PC-3 (cell line): Measurements from ENCODE around the gene THSD7A.

ENCODE experiments used
- CTCF ChIP-seq: fragments of 300-600 bp; sonication (generic); conservative IDR thresholded peaks from 2 replicates; pipeline ENCODE4 v1.5.1; 2017; ENCODE audit warnings: antibody characterized with exemption, low read depth, mild to moderate bottlenecking, low read length
- EZH2 ChIP-seq: fragments of 300-600 bp; sonication (generic); IDR thresholded peaks from one replicate; pipeline ENCODE4 v1.6.1; 2017; ENCODE audit warnings: antibody characterized with exemption, mild to moderate bottlenecking, low read length; ENCODE audit not compliant: unreplicated experiment
- EZH2phosphoT487 ChIP-seq: fragments of 300-600 bp; sonication (generic); IDR thresholded peaks from 2 replicates; pipeline ENCODE4 v1.6.1; 2018; ENCODE audit warnings: mild to moderate bottlenecking, antibody characterized with exemption, low read length, borderline replicate concordance

- TF ChIP-seq EZH2phosphoT487 (no peak), EZH2 (no peak), CTCF (no peak)
Observed at GRCh38 chr7:11552676-11553296, 279.2 kb downstream of the THSD7A start.
